Transverse colon (tissue), 3 donors: ENCODE data around the gene SLC6A18.

Source experiments
- CTCF ChIP-seq, 5 experiments: fragments of 200-600 bp in 3 of 5; fragments of 450-650 bp in 2 of 5; sonication (generic) in 3 of 5; IDR thresholded peaks; 1 replicate in 2 of 5; 2 replicates in 3 of 5; pipeline ENCODE4 v1.5.1; 2016 to 2017; ENCODE audit warnings: antibody characterized with exemption in 5 of 5, inconsistent platforms in 3 of 5, mild to moderate bottlenecking in 2 of 5, moderate library complexity in 1 of 5
- POLR2A ChIP-seq: fragments of 450-650 bp; IDR thresholded peaks from one replicate; pipeline ENCODE4 v1.6.1; 2016; ENCODE audit warnings: antibody characterized with exemption, mild to moderate bottlenecking, moderate library complexity

GRCh38 chr5:1270933-1271914 lies 46.0 kb downstream of the SLC6A18 start:
- TF ChIP-seq CTCF (IDR thresholded peaks at IDR 0.05) = no peak
- no peak for TF ChIP-seq POLR2A
